GOT3 (cell line): ENCODE results near the gene DNPEP.

Source experiments
- DNase-seq: peaks from one replicate; lab custom pipeline; 2025; ENCODE audit warnings: mixed read lengths; lab: John Stamatoyannopoulos, UW

The DNPEP gene

GRCh38 chr2:219362072-219362471 lies 25.6 kb downstream of the DNPEP start:
- DNase-seq = no peak

- no peak for DNase-seq
These were observed 29.3 kb downstream of the DNPEP start for GRCh38 chr2:219358170-219359075.

- DNase-seq = no peak
These were observed 30.9 kb downstream of the DNPEP start for GRCh38 chr2:219356834-219357233.

- DNase-seq = no peak
These were observed 33.1 kb downstream of the DNPEP start for GRCh38 chr2:219354582-219354981.

- no peak for DNase-seq
These were observed 34.6 kb downstream of the DNPEP start for GRCh38 chr2:219353129-219353528.

- DNase-seq = no peak
These were observed 35.2 kb downstream of the DNPEP start for GRCh38 chr2:219352448-219353023.

GRCh38 chr2:219350710-219351221 lies 36.9 kb downstream of the DNPEP start:
- DNase-seq = no peak

GRCh38 chr2:219350215-219350614 lies 37.5 kb downstream of the DNPEP start:
- DNase-seq = no peak

GRCh38 chr2:219344751-219345430 lies 42.8 kb downstream of the DNPEP start:
- no peak for DNase-seq

GRCh38 chr2:219335373-219335786 lies 52.3 kb downstream of the DNPEP start:
- no peak for DNase-seq

- DNase-seq = no peak
These were observed 53.6 kb downstream of the DNPEP start for GRCh38 chr2:219334076-219334475.

GRCh38 chr2:219332542-219332941 lies 55.2 kb downstream of the DNPEP start, which contains the start of gene RESP18:
RESP18 (minus strand) TSS chr2:219332744.
- DNase-seq = no peak

GRCh38 chr2:219331560-219332213 lies 56.0 kb downstream of the DNPEP start:
- DNase-seq = no peak

GRCh38 chr2:219327719-219328118 lies 60.0 kb downstream of the DNPEP start:
- DNase-seq = no peak

- DNase-seq = no peak
These were observed 61.9 kb downstream of the DNPEP start for GRCh38 chr2:219325657-219326315.

GRCh38 chr2:219325136-219325535 lies 62.6 kb downstream of the DNPEP start:
- DNase-seq = no peak

GRCh38 chr2:219323434-219323833 lies 64.3 kb downstream of the DNPEP start:
- no peak for DNase-seq
